ENCODE measurements around the gene RPUSD3. TPM values are rescaled to one million over a fixed set of nuclear protein-coding genes. Genes with fewer than 3 reads are reported as not detected.

Gene RPUSD3
- total and polyA plus RNA-seq, 9 of the 15 experiments (the other 6 are each of a cell fraction or from before 2014, with no cell fraction given), result 13.8 to 99.0 (median 59.3) TPM

- in situ Hi-C loops (cut with MboI), result no loop called here
- Histone ChIP-seq H3K4me3 (no peak overlapping the region), H3K27ac (ENCODE audit: extremely low read depth, low read depth, low read length) (no peak overlapping the region), H4K20me1 (replicated peaks; ENCODE audit: control insufficient read depth, insufficient read depth, low read length) (no peaks in the 10 kb centered on the region; the same call in 1 of the 2 replicates), H3K4me1 (replicated peaks in 1 of 2; ENCODE audit: control insufficient read depth in 2 of 2, insufficient read depth in 2 of 2, low read length in 2 of 2) (no peaks in the 10 kb centered on the region), H3K9ac (ENCODE audit: insufficient read depth in 1 of 2, low read depth in 2 of 2, low read length in 2 of 2) (no peak overlapping the region), H3K4me2 (ENCODE audit: insufficient read depth, low read length) (no peak overlapping the region), H3K27me3 (ENCODE audit: control insufficient read depth in 2 of 2, insufficient read depth in 2 of 2, low read length in 2 of 2) (no peaks in the 10 kb centered on the region), H3K9me3 (replicated peaks; ENCODE audit: control insufficient read depth, insufficient read depth, low read depth, low read length) (no peaks in the 10 kb centered on the region), H3K79me2 (ENCODE audit: control insufficient read depth, insufficient read depth, low read length) (no peaks in the 10 kb centered on the region), H3K9me1 (ENCODE audit: control insufficient read depth, insufficient read depth, low read length) (peaks cover 3% of the 10 kb centered on the region), H2AFZ (ENCODE audit: low read depth, low read length) (no peak overlapping the region), H3K36me3 (ENCODE audit: control insufficient read depth, insufficient read depth, low read length) (peaks cover 55% of the 10 kb centered on the region)
- TF ChIP-seq DEAF1 (CRISPR knock-in tag; IDR thresholded peaks at IDR 0.05) (no peak), POLR2AphosphoS5 (IDR thresholded peaks at IDR 0.05; ENCODE audit: control insufficient read depth, insufficient read depth, low read depth, low read length) (peak; percentile 19; the same call in 1 of the 2 replicates)
- ATAC-seq (no peak), FAIRE-seq (no peak), DNase-seq (ENCODE audit: extremely low read depth in 1 of 4, low spot score in 3 of 4) (no peak)
- 86% methylated on average over 6 of the region's 6 CpGs for WGBS (ENCODE audit: insufficient coverage, low coverage, missing lambda C conversion rate)
- no TSS peak for BruUV-seq (replicated peaks)
- ChIA-PET POLR2A (interaction anchor here (1.1 to 1.7 kb wide), 3 partner anchors 10 to 160 kb away, joined by 3 to 4 read pairs (median 4); no protein-coding TSS in a partner anchor), CTCF (ENCODE audit: low intra/inter-chr PET ratio) (no interaction called here)
- intact Hi-C loops (cut with micrococcal nuclease), result no loop called here
Observed at GRCh38 chr3:9817436-9817835, 26.4 kb downstream of the RPUSD3 start.

GRCh38 chr3:9815986-9816385 is 27.8 kb downstream of the RPUSD3 start:
- DNase-seq (ENCODE audit: extremely low read depth in 1 of 4, low spot score in 3 of 4) (no peak), FAIRE-seq (no peak), ATAC-seq (peak; percentile 16)
- Histone ChIP-seq H3K4me1 (replicated peaks in 1 of 2; ENCODE audit: control insufficient read depth in 2 of 2, insufficient read depth in 2 of 2, low read length in 2 of 2) (no peaks in the 10 kb centered on the region), H3K79me2 (ENCODE audit: control insufficient read depth, insufficient read depth, low read length) (no peaks in the 10 kb centered on the region), H3K36me3 (ENCODE audit: control insufficient read depth, insufficient read depth, low read length) (peaks cover 60% of the 10 kb centered on the region), H3K4me2 (ENCODE audit: insufficient read depth, low read length) (no peak overlapping the region), H3K9ac (ENCODE audit: insufficient read depth in 1 of 2, low read depth in 2 of 2, low read length in 2 of 2) (peak overlapping the region in 1 of 2 experiments; percentile 49; a peak in 1 of 4 replicates), H2AFZ (ENCODE audit: low read depth, low read length) (no peak overlapping the region), H3K27me3 (ENCODE audit: control insufficient read depth in 2 of 2, insufficient read depth in 2 of 2, low read length in 2 of 2) (no peaks in the 10 kb centered on the region), H3K9me1 (ENCODE audit: control insufficient read depth, insufficient read depth, low read length) (peaks cover 3% of the 10 kb centered on the region), H3K4me3 (no peak overlapping the region), H4K20me1 (replicated peaks; ENCODE audit: control insufficient read depth, insufficient read depth, low read length) (no peaks in the 10 kb centered on the region; the same call in 1 of the 2 replicates), H3K27ac (ENCODE audit: extremely low read depth, low read depth, low read length) (no peak overlapping the region), H3K9me3 (replicated peaks; ENCODE audit: control insufficient read depth, insufficient read depth, low read depth, low read length) (no peaks in the 10 kb centered on the region)
- in situ Hi-C loops (cut with MboI) (no loop called here), intact Hi-C loops (cut with micrococcal nuclease) (no loop called here)
- WGBS (ENCODE audit: insufficient coverage, low coverage, missing lambda C conversion rate), result 90% methylated on average over 9 of the region's 9 CpGs
- CTCF ChIA-PET (ENCODE audit: low intra/inter-chr PET ratio), result no interaction called here
- no TSS peak for BruUV-seq (replicated peaks)
- POLR2A ChIA-PET, result interaction anchor here (0.7 to 3.1 kb wide), 6 partner anchors 11 to 140 kb away, joined by 3 to 34 read pairs (median 4); no protein-coding TSS in a partner anchor
- TF ChIP-seq CBFA2T2 (conservative IDR thresholded peaks at IDR 0.05) (no peak), ZNF740 (CRISPR knock-in tag; IDR thresholded peaks at IDR 0.05) (no peak), ZNF740 (tag; IDR thresholded peaks at IDR 0.05) (no peak), POLR2G (IDR thresholded peaks at IDR 0.05; ENCODE audit: low read depth, low read length) (0 out of 2 replicates have a peak, but pooled peaks have one; percentile 14), HEY1 (CRISPR knock-in tag; IDR thresholded peaks at IDR 0.05; ENCODE audit: borderline replicate concordance) (no peak), POLR2AphosphoS2 (IDR thresholded peaks at IDR 0.05; ENCODE audit: low read length) (0 out of 2 replicates have a peak, but pooled peaks have one; percentile 25), HMGN3 (IDR thresholded peaks at IDR 0.05; ENCODE audit: borderline replicate concordance, extremely low read depth, insufficient read length, low read depth, low read length) (no peak), STAT6 (CRISPR knock-in tag; IDR thresholded peaks at IDR 0.05) (no peak)

All from K562 (cell line).